Mesodermal cell (in vitro differentiated cells): ENCODE measurements around the gene FAS.

Experiments
- H3K27ac ChIP-seq: 2 replicates; pipeline ENCODE4 v1.7.0; 2013; ENCODE audit warnings: mild to moderate bottlenecking, low read depth, low read length, moderate library complexity; ENCODE audit not compliant: severe bottlenecking
- H3K36me3 ChIP-seq: 2 replicates; pipeline ENCODE4 v1.7.1; 2013; ENCODE audit warnings: mild to moderate bottlenecking, low read length, moderate library complexity; ENCODE audit not compliant: control insufficient read depth, insufficient read depth
- H3K4me1 ChIP-seq: one replicate; pipeline ENCODE4 v1.7.1; 2013; ENCODE audit warnings: mild to moderate bottlenecking, low read length; ENCODE audit not compliant: insufficient read depth, control insufficient read depth, poor library complexity, severe bottlenecking
- H3K4me3 ChIP-seq: 2 replicates; pipeline ENCODE4 v1.7.0; 2013; ENCODE audit warnings: low read length, control low read depth, mild to moderate bottlenecking; ENCODE audit not compliant: insufficient read depth, poor library complexity, severe bottlenecking; ENCODE audit errors: extremely low read depth
- H3K9me3 ChIP-seq: 2 replicates; pipeline ENCODE4 v1.7.1; 2013; ENCODE audit warnings: mild to moderate bottlenecking, low read length, moderate library complexity; ENCODE audit not compliant: control insufficient read depth
- WGBS, 2 experiments: methylation state at CpG; one replicate each; pipeline ENCODE4 v1.1.5; 2013; ENCODE audit warnings: missing lambda C conversion rate in 2 of 2; ENCODE audit not compliant: insufficient coverage in 2 of 2; 5-methylcytosine and 5-hydroxymethylcytosine counted together

Gene FAS

DNA sequence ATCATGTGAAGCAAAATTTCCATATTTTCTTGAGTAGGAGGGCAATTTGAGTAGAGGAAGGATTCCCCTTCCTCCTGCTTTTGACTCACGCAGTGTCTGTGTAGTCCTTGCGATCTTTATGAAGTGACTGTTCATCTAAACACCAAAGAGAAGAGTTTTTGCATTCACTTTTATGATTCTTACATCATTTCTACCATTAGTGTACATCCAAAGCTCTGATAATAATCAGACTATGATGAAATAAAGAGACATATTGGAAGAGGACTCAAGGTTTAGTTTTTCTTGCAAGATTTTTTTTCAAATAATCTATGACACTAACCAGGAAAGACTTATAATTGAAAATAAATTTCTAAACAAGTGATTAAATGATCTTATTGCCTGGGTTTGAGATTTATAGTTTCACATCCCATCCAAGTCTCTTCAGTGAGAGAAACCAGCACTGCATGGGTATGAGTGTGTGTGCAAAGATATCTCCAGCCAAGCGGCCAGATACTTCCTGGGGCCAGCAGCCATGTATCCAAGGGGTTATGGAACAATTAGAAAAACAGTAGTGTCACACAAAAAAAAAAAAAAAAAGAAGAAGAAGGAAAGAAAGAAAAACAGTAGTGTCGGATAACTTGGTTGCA is 36.0 kb upstream of the FAS start:
- peaks cover 3% of the 10 kb centered on the region for H3K36me3 ChIP-seq
- peaks cover 11% of the 10 kb centered on the region for H3K4me1 ChIP-seq
- no CpG with 5 or more reads among the region's 4 CpGs for WGBS, 2 experiments
- H3K9me3 ChIP-seq: no peaks in the 10 kb centered on the region
- H3K4me3 ChIP-seq: no peak overlapping the region
- H3K27ac ChIP-seq: no peak overlapping the region

DNA sequence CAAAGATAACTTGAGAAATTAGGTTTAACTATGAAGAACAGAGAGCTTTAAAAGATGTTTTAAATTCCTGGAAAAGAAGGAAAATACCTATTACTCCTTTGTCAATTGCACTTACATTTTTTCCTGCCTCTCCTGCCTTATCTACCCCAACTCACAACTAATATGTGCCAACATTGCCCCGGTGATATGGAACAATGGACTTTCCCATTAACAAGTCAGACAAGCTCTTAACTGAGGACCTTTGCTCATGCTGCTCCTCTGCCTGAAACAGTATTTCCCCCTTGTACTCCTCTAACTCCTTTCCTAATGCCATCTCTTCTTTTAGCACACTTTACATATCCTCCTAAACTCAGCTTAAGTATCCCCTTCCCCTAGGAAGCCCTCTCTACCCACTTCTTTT is 33.2 kb upstream of the FAS start:
- H3K4me3 ChIP-seq: no peak overlapping the region
- H3K36me3 ChIP-seq: peaks cover 3% of the 10 kb centered on the region
- no peaks in the 10 kb centered on the region for H3K4me1 ChIP-seq
- no peaks in the 10 kb centered on the region for H3K9me3 ChIP-seq
- 100% methylated on average over 1 of the region's 1 CpG for WGBS, 2 experiments
- H3K27ac ChIP-seq: no peak overlapping the region

DNA sequence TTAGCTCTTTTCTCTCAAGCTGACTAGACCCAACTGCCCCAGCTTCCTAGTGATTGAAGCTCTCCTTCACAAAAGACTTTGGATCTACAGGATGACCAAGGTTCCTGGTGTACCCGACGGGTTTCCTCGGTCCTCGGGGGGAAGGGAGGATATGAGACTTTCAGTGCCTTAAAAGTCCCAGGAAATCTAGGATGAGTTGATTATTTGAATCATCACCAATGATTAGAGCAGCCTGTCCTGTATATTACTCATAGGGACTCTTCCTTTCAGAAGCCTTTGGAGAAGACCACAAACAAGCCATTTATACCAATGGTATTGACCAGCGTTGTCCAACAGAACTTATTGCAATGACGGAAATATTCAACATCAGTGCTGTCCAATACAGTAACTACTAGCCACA is 31.9 kb upstream of the FAS start:
- no peaks in the 10 kb centered on the region for H3K4me1 ChIP-seq
- no peak overlapping the region for H3K27ac ChIP-seq
- 100% methylated on average over 1 of the region's 6 CpGs; no CpG with 5 or more reads in 1 of the 2 experiments for WGBS, 2 experiments
- peaks cover 3% of the 10 kb centered on the region for H3K36me3 ChIP-seq
- no peaks in the 10 kb centered on the region for H3K9me3 ChIP-seq
- H3K4me3 ChIP-seq: no peak overlapping the region

DNA sequence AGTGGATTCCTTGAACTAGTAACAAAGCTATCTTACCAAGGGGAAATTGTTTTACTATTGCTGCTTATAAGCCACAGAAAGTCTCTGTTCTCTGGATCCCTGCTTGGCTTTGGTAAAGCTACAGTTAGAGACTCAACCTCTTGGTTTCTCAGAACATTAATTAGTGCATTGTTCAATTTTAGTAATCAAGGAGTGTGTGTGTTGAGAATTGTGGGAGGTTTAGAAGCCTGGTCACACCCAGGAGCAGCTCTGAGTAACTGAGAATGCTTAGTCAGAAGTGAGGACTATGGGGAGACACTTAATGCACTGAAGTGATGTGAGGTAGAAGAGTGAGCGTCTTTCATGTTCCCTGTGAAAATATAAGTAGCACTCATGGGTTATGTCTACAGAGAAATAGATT is 29.8 kb upstream of the FAS start:
- no peak overlapping the region for H3K27ac ChIP-seq
- no CpG with 5 or more reads among the region's 1 CpG for WGBS, 2 experiments
- H3K4me1 ChIP-seq: peaks cover 10% of the 10 kb centered on the region
- H3K36me3 ChIP-seq: peaks cover 3% of the 10 kb centered on the region
- H3K9me3 ChIP-seq: no peaks in the 10 kb centered on the region
- H3K4me3 ChIP-seq: no peak overlapping the region

DNA sequence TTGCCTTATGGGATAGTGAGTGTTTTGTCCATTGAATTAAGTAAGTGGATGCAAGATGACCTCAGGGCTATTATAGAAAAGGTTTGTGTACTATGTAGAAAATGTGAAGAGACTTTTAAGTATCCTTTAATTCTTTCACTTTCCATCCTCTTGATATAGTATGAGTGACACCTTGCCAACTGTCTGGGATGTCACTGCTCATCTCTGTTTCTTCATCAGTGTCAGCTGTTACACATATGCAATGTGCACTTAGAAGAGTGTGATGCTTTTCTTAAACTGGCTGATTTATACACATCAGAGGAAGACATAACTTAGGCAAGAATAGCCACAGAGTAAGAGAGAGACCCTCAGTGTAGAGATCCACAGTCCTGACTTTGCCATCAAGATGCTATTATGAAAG is 29.3 kb upstream of the FAS start:
- Histone ChIP-seq H3K4me1 (peaks cover 12% of the 10 kb centered on the region), H3K27ac (no peak overlapping the region), H3K4me3 (no peak overlapping the region), H3K9me3 (no peaks in the 10 kb centered on the region), H3K36me3 (peaks cover 3% of the 10 kb centered on the region)

DNA sequence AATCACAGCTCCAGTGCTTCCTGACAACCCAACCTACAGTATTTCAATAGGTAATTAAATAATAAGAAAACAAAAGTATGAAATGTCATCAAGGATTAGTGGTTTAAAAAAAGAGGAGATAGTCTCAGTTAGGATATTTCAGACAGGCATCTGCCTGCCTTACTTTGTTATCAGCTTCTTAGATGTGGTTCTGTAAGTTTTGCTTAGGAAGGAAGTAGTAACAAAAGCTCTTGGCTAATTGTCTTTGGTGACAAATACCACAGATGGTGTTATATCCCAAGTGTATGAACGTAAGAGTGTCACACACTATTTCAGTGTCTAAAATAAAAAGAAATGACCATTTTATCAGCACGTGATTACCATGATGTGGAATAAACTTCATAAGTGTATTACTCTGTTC is 28.3 kb upstream of the FAS start:
- WGBS, 2 experiments: no CpG with 5 or more reads among the region's 2 CpGs
- Histone ChIP-seq H3K27ac (no peak overlapping the region), H3K4me3 (no peak overlapping the region), H3K36me3 (no peaks in the 10 kb centered on the region), H3K4me1 (peaks cover 20% of the 10 kb centered on the region), H3K9me3 (no peaks in the 10 kb centered on the region)

DNA sequence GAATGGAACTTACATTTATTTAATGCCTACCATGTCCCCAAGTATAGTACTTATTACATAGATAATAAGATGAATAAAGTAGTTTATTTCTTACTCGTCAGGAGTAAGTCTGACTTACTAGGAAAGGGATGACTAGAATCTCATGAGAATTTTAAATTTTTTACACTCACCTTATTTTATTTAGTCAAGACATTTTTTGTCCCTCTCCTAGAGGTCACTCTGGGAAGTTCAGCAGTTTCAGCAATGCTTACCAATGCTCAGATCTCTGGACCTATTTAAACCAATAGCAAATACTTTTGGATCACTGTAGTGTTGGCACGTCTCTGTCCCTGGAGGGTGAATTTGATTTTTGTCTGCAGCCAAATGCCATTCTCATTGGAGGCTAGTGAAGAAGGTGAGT is 27.3 kb upstream of the FAS start:
- WGBS, 2 experiments: 86% methylated on average over 1 of the region's 2 CpGs; no CpG with 5 or more reads in 1 of the 2 experiments
- Histone ChIP-seq H3K9me3 (no peaks in the 10 kb centered on the region), H3K27ac (no peak overlapping the region), H3K36me3 (no peaks in the 10 kb centered on the region), H3K4me3 (no peak overlapping the region), H3K4me1 (peaks cover 20% of the 10 kb centered on the region)

DNA sequence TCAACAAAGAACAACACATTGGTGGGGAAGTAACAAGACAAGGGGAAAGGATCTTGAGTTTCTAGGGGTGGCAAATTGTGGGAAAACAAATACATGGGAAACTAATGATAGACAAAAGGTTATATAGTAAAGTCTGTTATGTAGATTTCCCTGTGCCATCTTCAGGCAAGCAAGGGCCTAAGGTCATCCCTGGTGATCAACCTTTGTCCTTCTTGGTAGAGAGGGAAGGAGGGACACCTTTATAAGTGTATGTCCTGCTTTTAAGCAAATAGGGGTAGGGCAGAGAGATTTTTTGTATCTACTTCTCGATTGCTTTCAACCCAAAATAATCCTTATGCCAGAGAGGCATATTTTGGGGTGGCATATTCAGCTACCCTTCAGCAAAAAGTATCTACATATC is 26.2 kb upstream of the FAS start:
- H3K4me1 ChIP-seq: peaks cover 26% of the 10 kb centered on the region
- no peaks in the 10 kb centered on the region for H3K9me3 ChIP-seq
- no CpG with 5 or more reads among the region's 1 CpG for WGBS, 2 experiments
- H3K27ac ChIP-seq: no peak overlapping the region
- no peaks in the 10 kb centered on the region for H3K36me3 ChIP-seq
- H3K4me3 ChIP-seq: no peak overlapping the region

DNA sequence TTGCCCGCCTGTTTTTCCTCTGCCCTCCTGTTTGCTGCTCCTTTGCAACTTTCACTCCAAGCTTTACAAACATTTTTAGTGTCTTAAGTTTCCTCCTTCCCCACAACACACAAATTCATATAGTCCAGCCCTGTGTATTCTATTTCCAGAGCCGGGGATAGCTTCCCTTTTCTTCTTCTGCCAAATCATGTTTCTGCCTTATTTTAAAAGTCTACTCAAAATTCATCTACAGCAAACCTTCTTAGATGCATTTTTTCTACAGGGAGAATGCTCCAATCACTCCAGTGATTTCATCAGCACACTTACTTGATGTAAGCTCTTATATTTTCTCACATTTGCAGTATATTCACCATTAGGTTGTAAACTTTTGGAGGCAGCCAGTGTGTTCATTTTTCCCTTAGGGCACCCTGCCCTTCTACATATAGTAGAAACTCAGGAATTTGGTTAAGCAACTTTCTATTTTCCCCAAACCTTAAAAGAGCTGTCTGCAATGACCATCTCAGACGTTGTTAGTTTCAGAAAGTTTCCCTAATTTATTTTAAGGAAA is 25.7 kb upstream of the FAS start:
- 92 to 97% methylated on average over 2 of the region's 3 CpGs for WGBS, 2 experiments

DNA sequence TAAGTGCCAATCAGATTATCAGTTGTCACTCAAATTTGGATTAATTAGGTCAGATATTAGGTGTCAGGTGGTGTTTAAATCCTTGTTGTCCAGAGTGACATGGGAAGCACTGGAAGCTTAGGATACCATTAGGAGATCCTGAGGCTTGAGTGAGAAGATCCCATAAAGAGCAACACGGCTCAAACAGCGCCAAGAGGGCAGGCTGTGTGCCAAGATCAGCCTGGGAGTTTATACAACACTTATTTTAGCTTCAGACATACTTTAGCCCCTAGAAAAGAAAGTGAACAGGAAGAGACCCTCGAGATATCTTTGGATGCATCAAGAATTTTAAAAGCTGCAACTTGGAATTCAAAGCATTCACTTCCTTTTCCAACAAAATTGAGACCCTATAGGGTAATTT is 23.8 kb upstream of the FAS start:
- peaks cover 26% of the 10 kb centered on the region for H3K4me1 ChIP-seq
- H3K9me3 ChIP-seq: no peaks in the 10 kb centered on the region
- no peak overlapping the region for H3K4me3 ChIP-seq
- no peak overlapping the region for H3K27ac ChIP-seq
- H3K36me3 ChIP-seq: no peaks in the 10 kb centered on the region
- 100% methylated on average over 1 of the region's 3 CpGs for WGBS, 2 experiments

More for the DNA sequence above, 25.7 kb upstream of the FAS start:
- H3K9me3 ChIP-seq: no peaks in the 10 kb centered on the region
- H3K36me3 ChIP-seq: no peaks in the 10 kb centered on the region
- peaks cover 26% of the 10 kb centered on the region for H3K4me1 ChIP-seq
- no peak overlapping the region for H3K4me3 ChIP-seq
- H3K27ac ChIP-seq: no peak overlapping the region

DNA sequence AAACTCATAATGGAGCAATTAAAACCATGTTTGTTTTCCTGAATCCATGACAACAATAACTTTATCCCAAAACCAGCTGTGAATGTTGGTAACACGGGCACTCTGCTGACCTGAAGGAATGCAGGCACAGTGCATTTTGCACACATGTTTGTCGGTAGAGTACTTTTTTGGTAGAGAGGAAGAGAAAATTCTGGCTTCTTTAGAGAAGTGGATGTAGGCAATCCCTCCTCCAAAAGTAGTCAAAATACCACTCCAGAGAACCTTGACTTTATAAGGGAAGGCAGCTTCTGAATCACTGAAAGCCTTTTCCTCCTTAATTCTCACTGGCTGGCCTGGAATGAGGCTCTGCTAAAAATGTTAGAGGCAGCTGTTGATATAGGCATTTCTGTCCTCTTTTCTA is 22.2 kb upstream of the FAS start:
- no peaks in the 10 kb centered on the region for H3K36me3 ChIP-seq
- H3K4me3 ChIP-seq: no peak overlapping the region
- peaks cover 26% of the 10 kb centered on the region for H3K4me1 ChIP-seq
- H3K27ac ChIP-seq: no peak overlapping the region
- no peaks in the 10 kb centered on the region for H3K9me3 ChIP-seq
- WGBS, 2 experiments: 86% methylated on average over 2 of the region's 2 CpGs; no CpG with 5 or more reads in 1 of the 2 experiments
